IMR-90 (cell line): ENCODE results near the gene RAB11A. TPM values are rescaled to one million over a fixed set of nuclear protein-coding genes. Genes with fewer than 3 reads are reported as not detected.

Experiments used
- ATAC-seq: fragments of 200-7000 bp; cut with Tn5 transposase; 2 replicates; pipeline ENCODE4 v1.9.1; 2020; ENCODE audit warnings: low read depth, mild to moderate bottlenecking, moderate library complexity
- BruUV-seq: library from RNA; stranded (reverse); fragments of 400-500 nt; replicated peaks from 2 replicates; lab custom pipeline; 2021; lab: Mats Ljungman, UMichigan
- CTCF ChIA-PET: fragments of 300-600 bp; formaldehyde crosslinking; extraction: SDS; loops from one replicate; lab custom pipeline; 2021; ENCODE audit warnings: antibody characterized with exemption; lab: Yijun Ruan, JAX
- POLR2A ChIA-PET: fragments of 300-600 bp; sonication (Branson Sonifier 250); formaldehyde crosslinking; loops from one replicate; lab custom pipeline; 2022; ENCODE audit warnings: antibody characterized with exemption; ENCODE audit not compliant: unreplicated experiment; lab: Charles Lee
- DNase-seq: peaks from one replicate; pipeline ENCODE4 v3.0.0; 2013
- H2AFZ ChIP-seq: replicated peaks from 2 replicates; pipeline ENCODE3; 2013; ENCODE audit warnings: low read length, mild to moderate bottlenecking; ENCODE audit not compliant: poor library complexity
- H2AK5ac ChIP-seq: 2 replicates; pipeline ENCODE4 v1.6.1; 2013; ENCODE audit warnings: low read depth, low read length, inconsistent platforms
- H2AK9ac ChIP-seq: replicated peaks from 2 replicates; pipeline ENCODE3; 2013; ENCODE audit warnings: mild to moderate bottlenecking, low read depth, low read length, moderate library complexity; ENCODE audit not compliant: poor library complexity
- H2BK120ac ChIP-seq: 2 replicates; pipeline ENCODE4 v1.6.1; 2013; ENCODE audit warnings: low read depth, low read length, inconsistent platforms
- H2BK15ac ChIP-seq: 3 replicates; pipeline ENCODE4 v1.6.1; 2013; ENCODE audit warnings: low read depth, low read length, inconsistent platforms
- H2BK20ac ChIP-seq: 2 replicates; pipeline ENCODE4 v1.6.1; 2013; ENCODE audit warnings: low read depth, mild to moderate bottlenecking, inconsistent platforms, low read length, moderate library complexity
- H2BK5ac ChIP-seq: 2 replicates; pipeline ENCODE4 v1.6.1; 2013; ENCODE audit warnings: mild to moderate bottlenecking, low read depth, low read length, inconsistent platforms; ENCODE audit not compliant: poor library complexity, severe bottlenecking
- H3K14ac ChIP-seq: replicated peaks from 2 replicates; pipeline ENCODE4 v1.6.1; 2013; ENCODE audit warnings: low read depth, low read length, inconsistent platforms
- H3K18ac ChIP-seq: 2 replicates; pipeline ENCODE4 v1.6.1; 2013; ENCODE audit warnings: low read depth, low read length, control low read depth
- H3K23ac ChIP-seq: 2 replicates; pipeline ENCODE4 v1.6.1; 2013; ENCODE audit warnings: low read depth, low read length, inconsistent platforms
- H3K27ac ChIP-seq: 2 replicates; pipeline ENCODE4 v1.5.1; 2013; ENCODE audit warnings: mild to moderate bottlenecking, control low read depth, low read length; ENCODE audit not compliant: insufficient read depth
- H3K27me3 ChIP-seq: 2 replicates; pipeline ENCODE4 v1.6.1; 2013; ENCODE audit warnings: low read length; ENCODE audit not compliant: control insufficient read depth, insufficient read depth
- H3K36me3 ChIP-seq: 2 replicates; pipeline ENCODE4 v1.6.1; 2013; ENCODE audit warnings: low read length, mixed read lengths; ENCODE audit not compliant: control insufficient read depth, insufficient read depth
- H3K4ac ChIP-seq: 2 replicates; pipeline ENCODE4 v1.6.1; 2013; ENCODE audit warnings: low read depth, low read length, inconsistent platforms
- H3K4me1 ChIP-seq: 2 replicates; pipeline ENCODE4 v1.6.1; 2013; ENCODE audit warnings: low read length, mixed read lengths; ENCODE audit not compliant: control insufficient read depth, insufficient read depth
- H3K4me2 ChIP-seq: 2 replicates; pipeline ENCODE4 v1.6.1; 2013; ENCODE audit warnings: low read depth, mild to moderate bottlenecking, control low read depth, low read length, moderate library complexity
- H3K4me3 ChIP-seq: 2 replicates; pipeline ENCODE4 v1.5.1; 2013; ENCODE audit warnings: low read depth, mild to moderate bottlenecking, control low read depth, low read length, moderate library complexity; ENCODE audit not compliant: insufficient read depth
- H3K56ac ChIP-seq: 2 replicates; pipeline ENCODE4 v1.6.1; 2013; ENCODE audit warnings: low read length, inconsistent platforms; ENCODE audit not compliant: insufficient read depth; ENCODE audit errors: extremely low read depth
- H3K79me1 ChIP-seq, 2 experiments: 2 replicates each; pipeline ENCODE4 v1.6.1; 2013; ENCODE audit warnings: low read length in 2 of 2, inconsistent platforms in 1 of 2, low read depth in 1 of 2
- H3K9ac ChIP-seq: 2 replicates; pipeline ENCODE4 v1.6.1; 2013; ENCODE audit warnings: low read depth, low read length, control low read depth
- H3K9me1 ChIP-seq: 2 replicates; pipeline ENCODE4 v1.6.1; 2013; ENCODE audit warnings: low read length, inconsistent platforms; ENCODE audit not compliant: insufficient read depth
- H3K9me3 ChIP-seq: 2 replicates; pipeline ENCODE4 v1.6.1; 2013; ENCODE audit warnings: low read length; ENCODE audit not compliant: control insufficient read depth, insufficient read depth
- H4K20me1 ChIP-seq: 2 replicates; pipeline ENCODE4 v1.6.1; 2013; ENCODE audit warnings: low read length, inconsistent platforms; ENCODE audit not compliant: insufficient read depth
- H4K5ac ChIP-seq: 2 replicates; pipeline ENCODE4 v1.6.1; 2013; ENCODE audit warnings: mild to moderate bottlenecking, low read depth, low read length, control low read depth
- H4K8ac ChIP-seq, 2 experiments: 2 replicates each; pipeline ENCODE4 v1.6.1; 2013; ENCODE audit warnings: low read depth in 2 of 2, low read length in 2 of 2, control low read depth in 1 of 2, inconsistent platforms in 1 of 2
- H4K91ac ChIP-seq: 2 replicates; pipeline ENCODE4 v1.6.1; 2013; ENCODE audit warnings: low read depth, low read length, inconsistent platforms; ENCODE audit not compliant: insufficient read depth
- MAFK ChIP-seq: IDR thresholded peaks from 2 replicates; pipeline ENCODE4 v1.6.1; 2012; ENCODE audit warnings: low read depth, low read length, improper control_type of control experiment
- RAD21 ChIP-seq: IDR thresholded peaks from 2 replicates; pipeline ENCODE4 v1.6.1; 2012; ENCODE audit warnings: low read length, improper control_type of control experiment
- RFX5 ChIP-seq: IDR thresholded peaks from 2 replicates; pipeline ENCODE4 v1.8.0; 2012; ENCODE audit warnings: low read depth, mild to moderate bottlenecking, low read length, moderate library complexity
- SMC3 ChIP-seq: fragments of 150-350 bp; IDR thresholded peaks from 2 replicates; pipeline ENCODE4 v1.6.1; 2016; ENCODE audit warnings: low read depth, mild to moderate bottlenecking, antibody characterized with exemption, low read length, moderate library complexity
- WGBS, 2 experiments: methylation state at CpG; one replicate each; pipeline versions ENCODE4 v1.1.5 to v1.1.7; 2013; ENCODE audit warnings: missing lambda C conversion rate in 2 of 2; ENCODE audit not compliant: insufficient read length in 1 of 2; ENCODE audit errors: extremely low coverage in 2 of 2; 5-methylcytosine and 5-hydroxymethylcytosine counted together
- dilution Hi-C: fragments of 300-500 bp; cut with HindIII; formaldehyde crosslinking; loops from one replicate; pipeline ENCODE4 v1.14.3; 2018; ENCODE audit warnings: low sequenced_read_pairs; ENCODE audit not compliant: unreplicated experiment
- in situ Hi-C: fragments of 300-500 bp; cut with MboI; formaldehyde crosslinking; loops from 3 replicates; pipeline ENCODE4 v1.14.3; 2019; ENCODE audit warnings: low sequenced_read_pairs, inconsistent platforms, mixed read lengths
- intact Hi-C: fragments of 100-400 bp; cut with micrococcal nuclease; formaldehyde crosslinking; loops from 2 replicates; pipeline ENCODE4 v1.10.0; 2022
- polyA plus RNA-seq, 3 experiments: library from polyadenylated mRNA; depleted of rRNA; stranded (reverse); fragments of >200 nt; gene quantifications; 2 replicates each; pipeline ENCODE4 v1.2.3, GENCODE V29; 2012; ENCODE audit warnings: low replicate concordance in 1 of 3
- total RNA-seq: library from RNA; depleted of rRNA; stranded (reverse); fragments of >200 nt; gene quantifications from 2 replicates; pipeline ENCODE4 v1.2.3, GENCODE V29; 2012
- TF ChIP-seq, protein P1 (sequence below): fragments of 150-350 bp; IDR thresholded peaks from 2 replicates; pipeline ENCODE4 v1.6.1; 2016; ENCODE audit warnings: low read depth, mild to moderate bottlenecking, low read length, moderate library complexity, borderline replicate concordance

Gene RAB11A
- total and polyA plus RNA-seq, 2 of the 4 experiments (the other 2 are of a cell fraction), result 341 to 462 TPM

- ATAC-seq, result peak; percentile 15; the same call in 1 of the 2 replicates
- ChIA-PET CTCF (no interaction called here), POLR2A (interaction anchor here (0.5 kb wide), 1 partner anchor 316 kb away, joined by 4 read pairs; no protein-coding TSS in a partner anchor)
- no TSS peak for BruUV-seq
- Histone ChIP-seq H3K36me3 (peaks cover 31% of the 10 kb centered on the region), H3K27me3 (no peaks in the 10 kb centered on the region), H3K4ac (no peak overlapping the region), H3K4me1 (peaks cover 1% of the 10 kb centered on the region), H2BK5ac (peak overlapping the region; percentile 53), H2AK5ac (no peak overlapping the region), H3K14ac (no peak overlapping the region), H3K18ac (no peak overlapping the region), H2BK120ac (no peak overlapping the region), H3K9me3 (no peaks in the 10 kb centered on the region), H2BK15ac (no peak overlapping the region), H3K56ac (no peak overlapping the region), H2AFZ (no peak overlapping the region), H3K9me1 (peaks cover 3% of the 10 kb centered on the region; the same call in 1 of the 2 replicates), H4K91ac (no peak overlapping the region), H3K9ac (no peak overlapping the region), H2AK9ac (no peak overlapping the region), H4K5ac (no peak overlapping the region), H3K4me2 (no peak overlapping the region), H3K27ac (no peak overlapping the region), H2BK20ac (no peak overlapping the region), H4K20me1 (peaks cover 61% of the 10 kb centered on the region), H3K79me1 (peaks cover 6 to 48% of the 10 kb centered on the region in 2 experiments; a peak in 3 of 4 replicates), H3K23ac (no peak overlapping the region), H3K4me3 (no peak overlapping the region), H4K8ac (no peak overlapping the region)
- WGBS, 2 experiments, result no CpG with 5 or more reads among the region's 1 CpG
- TF ChIP-seq RFX5 (no peak), MAFK (peak; percentile 64; the same call in 1 of the 2 replicates), RAD21 (no peak), SMC3 (no peak)
- TF ChIP-seq, protein P1, sequence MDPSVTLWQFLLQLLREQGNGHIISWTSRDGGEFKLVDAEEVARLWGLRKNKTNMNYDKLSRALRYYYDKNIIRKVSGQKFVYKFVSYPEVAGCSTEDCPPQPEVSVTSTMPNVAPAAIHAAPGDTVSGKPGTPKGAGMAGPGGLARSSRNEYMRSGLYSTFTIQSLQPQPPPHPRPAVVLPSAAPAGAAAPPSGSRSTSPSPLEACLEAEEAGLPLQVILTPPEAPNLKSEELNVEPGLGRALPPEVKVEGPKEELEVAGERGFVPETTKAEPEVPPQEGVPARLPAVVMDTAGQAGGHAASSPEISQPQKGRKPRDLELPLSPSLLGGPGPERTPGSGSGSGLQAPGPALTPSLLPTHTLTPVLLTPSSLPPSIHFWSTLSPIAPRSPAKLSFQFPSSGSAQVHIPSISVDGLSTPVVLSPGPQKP, result no peak
- dilution Hi-C loops, result no loop called here
- DNase-seq, result peak; percentile 11
- in situ Hi-C loops, result no loop called here
- intact Hi-C loops, result no loop called here
Observed at GRCh38 chr15:65875458-65875857, 6.2 kb downstream of the RAB11A start.
